PFSK-1 (cell line): Measurements from ENCODE around the gene TRIP10.

Experiments used
- FOXP2 ChIP-seq: optimal IDR thresholded peaks from 2 replicates; pipeline ENCODE3; 2011; ENCODE audit warnings: borderline replicate concordance, control low read depth, inconsistent platforms; ENCODE audit not compliant: insufficient read depth; ENCODE audit errors: extremely low read length, extremely low read depth
- POLR2AphosphoS5 ChIP-seq: IDR thresholded peaks from 2 replicates; pipeline ENCODE4 v1.6.1; 2012; ENCODE audit warnings: low read depth, mild to moderate bottlenecking, control low read depth, low read length, moderate library complexity
- REST ChIP-seq, 2 experiments: IDR thresholded peaks; 2 replicates each; pipeline versions ENCODE4 v1.6.1 to v1.8.0; 2011 to 2012; ENCODE audit warnings: low read depth in 2 of 2, low read length in 2 of 2, control low read depth in 1 of 2, inconsistent platforms in 1 of 2, mild to moderate bottlenecking in 1 of 2, moderate library complexity in 1 of 2; ENCODE audit not compliant: insufficient read depth in 1 of 2
- SIN3A ChIP-seq: IDR thresholded peaks from 2 replicates; pipeline ENCODE4 v1.6.1; 2012; ENCODE audit warnings: mild to moderate bottlenecking, low read length, moderate library complexity, borderline replicate concordance; ENCODE audit not compliant: insufficient read depth
- TAF1 ChIP-seq: IDR thresholded peaks from 2 replicates; pipeline ENCODE4 v1.6.1; 2012; ENCODE audit warnings: low read length, control low read depth, borderline replicate concordance; ENCODE audit not compliant: insufficient read depth

The TRIP10 gene

GRCh38 chr19:6796278-6796677, 56.8 kb downstream of the TRIP10 start:
- TF ChIP-seq REST (IDR thresholded peaks at IDR 0.05; ENCODE audit: insufficient read depth in 1 of 2, low read depth in 2 of 2, low read length in 2 of 2): no peak
- no peak for TF ChIP-seq FOXP2
- no peak for TF ChIP-seq POLR2AphosphoS5
- no peak for TF ChIP-seq TAF1
- TF ChIP-seq SIN3A: no peak

GRCh38 chr19:6797646-6798045, 58.2 kb downstream of the TRIP10 start:
- TF ChIP-seq REST (IDR thresholded peaks at IDR 0.05; ENCODE audit: insufficient read depth in 1 of 2, low read depth in 2 of 2, low read length in 2 of 2) (no peak), SIN3A (no peak), FOXP2 (no peak), POLR2AphosphoS5 (no peak), TAF1 (no peak)

- no peak for TF ChIP-seq REST (IDR thresholded peaks at IDR 0.05; ENCODE audit: insufficient read depth in 1 of 2, low read depth in 2 of 2, low read length in 2 of 2)
Observed at GRCh38 chr19:6800991-6801484, 61.6 kb downstream of the TRIP10 start.
